Astrocyte (in vitro differentiated cells and primary cell): ENCODE data around the gene PIGC. TPM values are rescaled to one million over a fixed set of nuclear protein-coding genes. Genes with fewer than 3 reads are reported as not detected.

ENCODE experiments used
- DNase-seq: peaks from one replicate; pipeline ENCODE4 v3.0.0-alpha.2; 2010; ENCODE audit warnings: low read depth
- FAIRE-seq: peaks from 2 replicates; lab custom pipeline; 2011; peaks lifted over from hg19 to GRCh38; lab: Jason Lieb, UNC
- H2AFZ ChIP-seq: 2 replicates; pipeline ENCODE4 v1.6.0; 2012; ENCODE audit warnings: low read depth, low read length, inconsistent platforms
- H3K27ac ChIP-seq: 2 replicates; pipeline ENCODE4 v1.5.1; 2011; ENCODE audit warnings: low read depth, low read length, inconsistent platforms
- H3K27me3 ChIP-seq: 2 replicates; pipeline ENCODE4 v1.6.0; 2011; ENCODE audit warnings: low read length, inconsistent platforms; ENCODE audit not compliant: insufficient read depth
- H3K36me3 ChIP-seq: 2 replicates; pipeline ENCODE4 v1.5.1; 2011; ENCODE audit warnings: low read length, inconsistent platforms; ENCODE audit not compliant: insufficient read depth
- H3K4me1 ChIP-seq: 2 replicates; pipeline ENCODE4 v1.5.1; 2011; ENCODE audit warnings: low read length, inconsistent platforms; ENCODE audit not compliant: insufficient read depth
- H3K4me2 ChIP-seq: 2 replicates; pipeline ENCODE4 v1.6.0; 2012; ENCODE audit warnings: low read length, inconsistent platforms
- H3K4me3 ChIP-seq: 2 replicates; pipeline ENCODE4 v1.5.1; 2011; ENCODE audit warnings: low read depth, mild to moderate bottlenecking, low read length, inconsistent platforms; ENCODE audit not compliant: insufficient read depth
- H3K79me2 ChIP-seq: 2 replicates; pipeline ENCODE4 v1.6.0; 2012; ENCODE audit warnings: mild to moderate bottlenecking, low read length, inconsistent platforms; ENCODE audit not compliant: insufficient read depth
- H3K9ac ChIP-seq: 2 replicates; pipeline ENCODE4 v1.6.0; 2012; ENCODE audit warnings: mild to moderate bottlenecking, low read length, inconsistent platforms
- H3K9me3 ChIP-seq: 2 replicates; pipeline ENCODE4 v1.5.1; 2012; ENCODE audit warnings: low read depth, mild to moderate bottlenecking, low read length, inconsistent platforms; ENCODE audit not compliant: insufficient read depth
- H4K20me1 ChIP-seq: 2 replicates; pipeline ENCODE4 v1.6.0; 2012; ENCODE audit warnings: low read length, inconsistent platforms; ENCODE audit not compliant: insufficient read depth
- H3K27ac Mint-ChIP-seq: one replicate; pipeline ENCODE4 v1.8.0; 2021; ENCODE audit warnings: mild to moderate bottlenecking, mixed read lengths; ENCODE audit not compliant: unreplicated experiment
- H3K27me3 Mint-ChIP-seq: one replicate; pipeline ENCODE4 v1.8.0; 2021; ENCODE audit warnings: low read depth, mixed read lengths; ENCODE audit not compliant: unreplicated experiment
- H3K36me3 Mint-ChIP-seq: one replicate; pipeline ENCODE4 v1.8.0; 2021; ENCODE audit warnings: low read depth, mixed read lengths; ENCODE audit not compliant: unreplicated experiment
- H3K4me1 Mint-ChIP-seq: one replicate; pipeline ENCODE4 v1.8.0; 2021; ENCODE audit warnings: low read depth, mixed read lengths; ENCODE audit not compliant: unreplicated experiment
- H3K4me3 Mint-ChIP-seq: one replicate; pipeline ENCODE4 v1.8.0; 2021; ENCODE audit warnings: mild to moderate bottlenecking, moderate library complexity, mixed read lengths; ENCODE audit not compliant: unreplicated experiment
- H3K9me3 Mint-ChIP-seq: one replicate; pipeline ENCODE4 v1.8.0; 2021; ENCODE audit warnings: mild to moderate bottlenecking, mixed read lengths; ENCODE audit not compliant: unreplicated experiment
- CTCF ChIP-seq: IDR thresholded peaks from 2 replicates; pipeline ENCODE4 v1.5.1; 2011; ENCODE audit warnings: low read depth, mild to moderate bottlenecking, inconsistent platforms, low read length, moderate library complexity; ENCODE audit not compliant: insufficient read depth
- EZH2 ChIP-seq: IDR thresholded peaks from 2 replicates; pipeline ENCODE4 v1.6.1; 2012; ENCODE audit warnings: mild to moderate bottlenecking, low read length, inconsistent platforms; ENCODE audit not compliant: insufficient read depth
- total RNA-seq: library from RNA; stranded (reverse); gene quantifications from 2 replicates; pipeline ENCODE4 v1.2.1, GENCODE V29; 2021

The PIGC gene
- total RNA-seq, 1 donor from 2014 or later, result 17.8 TPM

- FAIRE-seq, result no peak
- no peak overlapping the region for H3K4me3 ChIP-seq
- H3K4me2 ChIP-seq, result no peak overlapping the region
- peaks cover 24% of the 10 kb centered on the region for H3K27me3 ChIP-seq
- H3K27ac ChIP-seq, result no peak overlapping the region
- H3K36me3 ChIP-seq, result no peaks in the 10 kb centered on the region
- no peak overlapping the region for H3K9ac ChIP-seq
- no peak for DNase-seq
- Mint-ChIP-seq H3K36me3 (no peaks in the 10 kb centered on the region), H3K9me3 (no peaks in the 10 kb centered on the region), H3K27ac (no peak overlapping the region), H3K27me3 (peaks cover 10% of the 10 kb centered on the region), H3K4me1 (peaks cover 11% of the 10 kb centered on the region), H3K4me3 (no peak overlapping the region)
- no peak overlapping the region for H2AFZ ChIP-seq
- no peaks in the 10 kb centered on the region for H3K4me1 ChIP-seq
- H4K20me1 ChIP-seq, result no peaks in the 10 kb centered on the region
- H3K9me3 ChIP-seq, result no peaks in the 10 kb centered on the region
- TF ChIP-seq EZH2, result no peak
- TF ChIP-seq CTCF, result no peak
- no peaks in the 10 kb centered on the region for H3K79me2 ChIP-seq
Observed at GRCh38 chr1:172486805-172487454, 43.1 kb upstream of the PIGC start.

- Histone ChIP-seq H3K79me2 (no peaks in the 10 kb centered on the region), H3K9me3 (no peaks in the 10 kb centered on the region), H3K4me2 (no peak overlapping the region), H3K4me3 (no peak overlapping the region), H3K27ac (no peak overlapping the region), H3K4me1 (no peaks in the 10 kb centered on the region), H3K27me3 (peaks cover 29% of the 10 kb centered on the region), H4K20me1 (no peaks in the 10 kb centered on the region), H2AFZ (no peak overlapping the region), H3K36me3 (no peaks in the 10 kb centered on the region), H3K9ac (no peak overlapping the region)
- no peaks in the 10 kb centered on the region for H3K36me3 Mint-ChIP-seq
- DNase-seq (no peak), FAIRE-seq (no peak)
- H3K4me1 Mint-ChIP-seq, result peaks cover 11% of the 10 kb centered on the region
- no peak overlapping the region for H3K27ac Mint-ChIP-seq
- peaks cover 7% of the 10 kb centered on the region for H3K27me3 Mint-ChIP-seq
- no peak overlapping the region for H3K4me3 Mint-ChIP-seq
- TF ChIP-seq EZH2 (no peak), CTCF (no peak)
- H3K9me3 Mint-ChIP-seq, result no peaks in the 10 kb centered on the region
Observed at GRCh38 chr1:172485626-172486025, 41.8 kb upstream of the PIGC start.

GRCh38 chr1:172484252-172484651 is 40.4 kb upstream of the PIGC start:
- Mint-ChIP-seq H3K36me3 (no peaks in the 10 kb centered on the region), H3K4me3 (no peak overlapping the region), H3K4me1 (peaks cover 11% of the 10 kb centered on the region), H3K9me3 (no peaks in the 10 kb centered on the region), H3K27me3 (peaks cover 2% of the 10 kb centered on the region), H3K27ac (no peak overlapping the region)
- Histone ChIP-seq H3K27me3 (peaks cover 24% of the 10 kb centered on the region), H4K20me1 (no peaks in the 10 kb centered on the region), H3K36me3 (no peaks in the 10 kb centered on the region), H3K4me3 (no peak overlapping the region), H3K9ac (no peak overlapping the region), H3K4me2 (no peak overlapping the region), H3K4me1 (no peaks in the 10 kb centered on the region), H2AFZ (no peak overlapping the region), H3K27ac (no peak overlapping the region), H3K9me3 (no peaks in the 10 kb centered on the region), H3K79me2 (no peaks in the 10 kb centered on the region)
- no peak for TF ChIP-seq CTCF
- no peak for TF ChIP-seq EZH2
- no peak for FAIRE-seq
- DNase-seq, result no peak
